ENCODE measurements around the gene TIPRL.
"Not testable (repeated sequence)": the region's sequence is repeated elsewhere in the genome, so short reads cannot be mapped to it uniquely, and the experiment has no call there.

The TIPRL gene

DNA sequence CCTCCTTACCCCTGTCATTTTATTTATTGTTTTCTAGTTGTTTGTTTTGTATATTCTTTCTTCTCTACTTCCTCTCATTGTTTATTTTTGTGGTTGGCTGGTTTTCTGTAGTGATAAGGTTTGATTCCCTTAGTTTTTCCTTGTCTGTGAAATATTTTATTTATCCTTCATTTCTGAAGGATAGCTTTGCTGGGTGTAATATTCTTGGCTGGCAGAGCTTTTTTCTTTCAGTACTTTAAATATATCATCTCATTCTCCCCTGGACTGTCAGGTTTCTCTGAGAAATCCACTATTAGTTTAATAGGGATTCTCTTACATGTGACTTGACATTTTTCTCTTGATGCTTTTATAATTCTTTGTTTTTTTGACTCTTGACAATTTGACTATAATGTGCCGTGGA, 18.8 kb upstream of the TIPRL start:
- no peak for FAIRE-seq

GRCh38 chr1:168161459-168161858, 17.3 kb upstream of the TIPRL start:
- FAIRE-seq = no peak

- FAIRE-seq = no peak
Measured at GRCh38 chr1:168163670-168164069, 15.1 kb upstream of the TIPRL start.

GRCh38 chr1:168164771-168165170, 14.0 kb upstream of the TIPRL start:
- FAIRE-seq = no peak

DNA sequence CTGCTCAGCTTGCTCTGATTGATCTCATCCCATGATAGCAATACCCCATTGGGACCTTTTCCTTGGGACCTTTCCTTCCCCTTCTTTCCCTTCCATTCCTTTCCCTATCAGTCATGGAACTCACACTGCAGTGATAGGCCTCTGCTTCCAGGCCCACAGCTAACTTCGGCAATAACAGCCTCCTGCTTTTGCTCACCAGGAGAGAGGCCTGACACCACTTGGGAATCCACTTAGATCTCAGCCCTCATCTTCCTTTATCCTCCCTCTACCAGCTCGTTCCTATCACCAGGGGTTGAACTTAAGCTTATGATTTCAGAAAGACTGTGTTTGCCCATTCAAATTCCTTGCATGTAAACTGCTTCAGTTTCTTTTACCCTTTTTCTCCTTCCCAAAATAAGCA, 11.0 kb upstream of the TIPRL start:
- FAIRE-seq = no peak

DNA sequence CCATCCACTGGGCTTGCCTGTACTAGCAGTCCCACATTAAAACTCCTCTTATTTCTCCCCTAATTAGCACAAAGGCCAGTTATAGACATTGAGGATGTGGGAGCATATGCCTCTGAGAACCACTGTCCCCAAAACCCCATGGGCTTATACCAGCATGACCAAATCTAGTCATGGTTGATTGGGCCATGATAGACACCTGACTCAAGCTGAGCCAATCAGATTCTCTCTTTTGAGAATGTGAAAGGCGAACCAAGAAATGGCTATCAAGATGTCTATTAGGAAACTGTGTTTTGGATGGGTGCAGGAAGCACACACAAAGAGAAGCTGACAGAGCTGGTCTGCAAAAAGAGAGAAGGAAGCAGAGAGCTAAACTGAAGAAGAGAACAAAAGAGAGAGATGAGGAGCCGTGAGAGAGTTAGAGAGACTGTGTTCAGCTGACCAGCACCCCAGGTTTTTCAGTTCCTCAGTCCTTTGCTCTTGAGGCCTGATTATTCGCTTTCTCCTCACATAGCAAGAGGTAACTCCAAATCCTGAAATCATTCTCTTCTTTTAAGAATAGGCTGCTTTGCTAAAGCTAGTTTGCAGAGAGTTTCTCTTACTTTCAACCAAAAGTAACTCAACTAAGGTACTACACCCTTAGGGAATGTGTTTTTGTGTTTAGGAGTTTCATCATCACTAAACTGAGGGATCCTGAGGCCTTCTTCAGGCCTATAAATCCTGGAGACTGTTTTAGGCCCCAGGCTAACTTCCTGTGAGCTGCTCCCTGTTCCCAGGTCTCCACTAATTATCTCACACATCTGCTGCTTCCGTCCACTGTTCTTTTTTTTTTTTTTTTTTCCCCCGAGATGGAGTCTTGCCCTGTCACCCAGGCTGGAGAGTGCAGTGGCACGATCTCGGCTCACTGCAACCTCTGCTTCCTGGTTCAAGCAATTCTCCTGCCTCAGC, 7.9 kb upstream of the TIPRL start:
- FAIRE-seq = no peak

DNA sequence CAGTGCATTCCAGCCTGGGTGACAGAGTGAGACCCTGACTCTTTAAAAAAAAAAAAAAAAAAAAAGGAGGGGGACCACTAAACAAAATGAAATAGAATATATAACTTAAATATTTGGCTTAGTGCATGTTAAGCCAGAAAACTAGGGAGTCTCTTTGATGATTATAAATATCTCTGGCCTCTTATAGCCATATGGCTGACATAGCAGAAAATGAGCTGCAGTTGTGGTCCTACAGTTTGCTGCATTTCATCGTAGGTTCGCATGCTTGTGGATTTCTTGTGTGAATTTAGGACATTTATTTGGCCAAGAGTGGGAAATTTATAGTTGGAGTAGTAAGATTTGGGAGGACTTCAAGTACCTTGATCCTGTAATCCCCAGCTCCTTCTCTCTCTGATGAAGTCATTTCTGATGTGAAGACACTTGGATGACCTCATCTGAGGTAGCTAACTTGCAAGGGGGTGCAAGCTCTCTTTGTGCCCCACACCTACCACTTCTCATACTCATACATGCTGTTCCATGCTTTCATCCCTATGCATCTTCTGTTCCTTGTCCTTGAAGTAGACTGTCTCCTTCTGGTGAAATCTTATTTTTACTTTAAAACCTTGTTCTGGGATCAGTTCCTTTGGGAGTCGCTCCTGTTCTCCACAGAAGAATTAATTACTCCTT, 6.4 kb upstream of the TIPRL start:
- FAIRE-seq = no peak

DNA sequence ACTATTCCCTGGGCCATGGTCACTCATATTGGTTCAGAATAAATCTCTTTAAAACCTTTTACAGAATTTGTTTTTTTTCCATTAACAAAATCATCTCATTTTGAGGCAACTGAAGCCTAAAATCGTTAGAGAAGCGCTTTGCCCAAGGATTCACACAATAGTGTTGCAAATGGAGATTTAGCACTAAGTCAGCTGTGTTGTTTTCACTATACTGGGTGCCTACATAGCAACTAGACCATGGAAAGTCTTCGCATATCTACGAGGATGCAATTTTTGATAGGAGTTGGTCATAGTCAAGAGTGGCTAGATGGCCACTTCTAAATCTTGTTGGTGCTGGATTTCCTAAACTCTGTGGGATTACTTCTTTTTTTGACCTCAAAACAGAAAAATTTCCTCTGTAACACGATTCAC, 530 bp upstream of the TIPRL start:
- no peak for FAIRE-seq

DNA sequence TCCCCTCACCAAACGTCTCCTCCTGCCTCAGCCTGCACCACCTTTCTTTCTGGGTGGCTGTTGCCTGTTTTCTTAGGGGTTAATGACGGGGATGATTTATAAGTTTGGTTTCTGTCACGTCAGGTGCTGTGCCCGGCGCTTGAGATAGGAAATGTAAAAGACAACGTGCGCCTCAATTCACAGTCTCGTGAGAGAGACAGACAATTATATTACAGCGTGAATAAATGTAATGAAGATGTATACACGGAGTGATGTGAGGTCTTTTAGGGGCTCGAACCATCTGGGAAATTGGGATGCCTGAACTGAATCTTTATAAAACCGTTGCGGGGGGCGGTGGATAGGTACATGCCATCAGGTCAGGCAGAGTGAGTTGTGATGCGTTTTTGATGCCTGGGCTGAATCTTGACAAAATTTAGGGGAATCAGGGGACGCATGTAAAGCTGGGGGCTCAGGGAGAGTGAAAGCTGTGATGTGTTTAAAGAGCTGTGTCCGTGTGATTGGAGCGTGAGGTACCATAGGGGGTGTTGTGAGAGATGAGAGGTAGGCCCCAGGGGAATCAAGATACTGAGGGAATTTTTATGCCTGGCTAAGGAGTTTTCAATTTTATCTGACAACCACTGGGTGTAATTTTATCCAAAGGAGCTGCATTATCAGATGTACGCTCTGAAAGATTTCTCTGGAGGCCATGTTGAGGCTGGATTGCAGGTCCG, 831 bp downstream of the TIPRL start:
- no peak for FAIRE-seq

DNA sequence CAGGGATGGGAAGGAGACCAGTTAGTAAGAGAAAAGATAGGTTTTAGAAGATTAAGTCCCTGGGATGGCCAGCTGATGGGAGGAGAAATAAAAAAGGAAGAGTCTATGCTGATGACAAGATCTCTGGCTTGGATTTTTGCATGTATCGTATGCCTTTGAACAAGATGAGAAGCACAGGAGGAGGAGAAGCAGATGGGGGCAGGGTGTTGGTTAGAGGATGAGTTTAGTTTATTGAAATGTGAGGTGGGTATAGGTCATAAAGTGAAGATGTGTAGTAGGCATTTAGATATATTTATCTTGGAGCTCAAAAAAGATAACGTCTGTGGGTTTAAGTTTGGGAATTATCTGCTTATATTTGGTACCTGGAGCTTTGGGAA, 1.4 kb downstream of the TIPRL start:
- FAIRE-seq = no peak

- FAIRE-seq = not testable (repeated sequence)
Measured at GRCh38 chr1:168181063-168181720, 2.4 kb downstream of the TIPRL start.

GRCh38 chr1:168187177-168187576, 8.4 kb downstream of the TIPRL start:
- no peak for FAIRE-seq

DNA sequence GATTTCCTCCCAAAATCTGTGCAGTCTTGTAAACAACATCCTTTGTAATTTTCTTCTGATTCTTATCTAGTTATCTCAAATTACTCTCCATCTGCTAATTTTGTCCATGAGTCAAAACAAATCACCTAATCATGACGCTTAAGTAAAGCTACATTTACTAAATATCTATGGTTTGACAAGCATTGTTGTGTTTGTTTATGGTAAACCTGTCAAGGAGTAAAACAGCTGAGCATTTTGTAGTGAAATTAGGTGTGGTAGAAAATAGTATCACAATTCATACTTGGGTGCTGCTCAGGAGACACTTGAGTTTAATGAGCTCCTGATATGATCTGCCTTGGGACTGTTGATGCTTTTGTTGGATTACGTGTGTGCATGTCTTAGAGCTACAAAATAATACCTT, 11.6 kb downstream of the TIPRL start:
- no peak for FAIRE-seq

DNA sequence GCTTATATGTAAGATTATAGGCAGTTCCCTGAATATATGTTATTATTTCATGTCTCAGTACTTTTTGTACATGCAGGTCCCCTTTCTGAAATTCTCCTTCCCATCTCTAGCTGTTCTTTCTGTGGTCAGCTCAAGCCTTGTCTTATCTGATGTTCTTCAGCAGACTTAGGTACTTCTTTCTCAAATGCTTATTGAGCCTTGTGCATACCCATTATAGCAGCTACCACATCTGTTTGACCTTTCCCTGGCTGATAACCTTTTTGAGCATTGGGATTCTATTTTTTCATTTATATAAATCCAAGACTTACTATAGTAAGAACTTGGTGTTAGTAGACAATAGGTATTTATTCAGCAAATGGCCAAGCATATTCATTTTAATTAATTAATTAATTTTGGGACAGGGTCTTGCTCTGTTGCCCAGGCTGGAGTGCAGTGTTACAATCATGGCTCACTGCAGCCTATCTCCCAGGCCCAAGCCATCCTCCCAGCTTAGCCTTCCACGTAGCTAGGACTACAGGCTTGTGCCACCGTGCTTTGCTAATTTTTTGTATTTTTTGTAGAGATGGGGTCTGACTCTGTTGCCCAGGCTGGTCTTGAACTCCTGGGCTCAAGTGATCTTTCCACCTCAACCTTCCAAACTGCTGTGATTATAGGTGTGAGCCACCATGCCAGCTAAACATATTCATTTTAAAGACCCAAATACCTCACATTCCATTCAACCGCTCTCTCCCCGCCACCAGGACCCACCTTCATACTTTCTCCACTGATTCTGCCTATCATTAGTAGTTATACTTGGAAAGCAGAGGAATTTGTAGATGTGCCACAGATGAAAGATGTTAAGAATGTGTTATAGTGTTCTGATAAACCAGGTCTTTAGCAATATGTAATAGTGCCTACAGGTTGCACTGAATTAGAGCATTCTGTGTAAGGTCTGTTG, 16.7 kb downstream of the TIPRL start:
- FAIRE-seq = no peak

GRCh38 chr1:168199056-168199455, 20.3 kb downstream of the TIPRL start:
- no peak for FAIRE-seq

DNA sequence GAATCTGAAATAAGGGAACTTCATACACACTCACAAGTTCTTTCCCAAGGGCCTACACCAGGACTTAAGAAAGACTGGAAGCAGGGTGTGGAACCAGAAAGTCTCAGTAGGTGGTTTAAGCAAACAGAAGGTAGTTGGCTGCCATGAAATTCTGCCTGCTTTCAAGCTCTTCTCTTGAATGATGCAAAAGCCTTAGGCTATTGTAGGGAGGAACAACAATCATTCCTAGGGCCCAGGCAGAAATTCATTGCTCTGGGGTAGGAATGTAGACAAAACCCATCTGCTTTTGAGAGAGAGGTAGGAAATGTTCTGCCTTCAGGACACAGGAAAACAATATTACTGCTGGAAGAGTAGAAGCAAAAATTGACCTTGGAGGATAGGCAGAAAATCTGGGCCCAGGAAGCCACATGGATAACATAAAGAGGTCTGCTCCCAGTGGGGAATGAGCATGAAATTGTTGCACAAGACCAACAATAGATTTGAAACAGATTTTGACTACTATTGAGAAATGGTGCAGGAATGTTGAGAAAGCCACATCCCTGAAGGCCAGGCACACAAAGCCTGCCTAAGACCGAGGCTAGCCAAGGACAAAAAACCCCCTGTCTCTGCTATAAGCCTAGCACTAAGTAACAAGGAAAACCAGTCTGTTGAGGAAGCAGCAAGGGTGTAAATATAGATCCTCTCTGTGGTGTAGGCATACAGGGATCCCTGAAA, 24.3 kb downstream of the TIPRL start:
- FAIRE-seq = no peak

GRCh38 chr1:168206111-168206510, 27.3 kb downstream of the TIPRL start:
- no peak for FAIRE-seq

DNA sequence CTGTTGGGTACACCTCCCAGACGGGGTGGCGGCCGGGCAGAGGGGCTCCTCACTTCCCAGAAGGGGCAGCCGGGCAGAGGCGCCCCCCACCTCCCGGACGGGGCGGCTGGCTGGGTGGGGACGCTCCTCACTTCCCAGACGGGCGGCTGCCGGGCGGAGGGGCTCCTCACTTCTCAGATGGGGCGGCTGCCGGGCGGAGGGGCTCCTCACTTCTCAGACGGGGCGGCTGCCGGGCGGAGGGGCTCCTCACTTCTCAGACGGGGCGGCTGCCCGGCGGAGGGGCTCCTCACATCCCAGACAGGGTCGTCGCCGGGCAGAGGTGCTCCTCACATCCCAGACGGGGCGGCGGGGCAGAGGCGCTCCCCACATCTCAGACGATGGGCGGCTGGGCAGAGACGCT, 28.9 kb downstream of the TIPRL start:
- not testable (repeated sequence) for FAIRE-seq

DNA sequence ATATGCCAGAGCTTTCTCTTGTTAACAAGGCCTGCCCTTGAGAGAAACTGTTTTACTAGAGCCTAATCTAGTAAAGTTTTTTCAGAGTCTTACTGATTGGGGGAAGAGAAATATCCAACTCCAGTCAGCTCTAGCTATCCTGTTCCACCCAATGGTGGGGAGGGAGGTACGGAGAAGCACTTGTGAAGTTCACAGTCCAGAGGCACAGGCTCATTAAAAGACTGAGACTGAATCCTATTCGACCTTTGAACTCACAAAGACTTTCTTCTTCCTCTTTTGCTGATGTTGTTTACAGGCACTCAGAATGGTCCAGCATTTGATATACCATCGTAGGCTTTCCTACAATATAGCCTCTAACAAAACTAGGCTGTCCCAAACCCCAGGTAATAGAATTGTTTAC, 31.6 kb downstream of the TIPRL start:
- FAIRE-seq = no peak

DNA sequence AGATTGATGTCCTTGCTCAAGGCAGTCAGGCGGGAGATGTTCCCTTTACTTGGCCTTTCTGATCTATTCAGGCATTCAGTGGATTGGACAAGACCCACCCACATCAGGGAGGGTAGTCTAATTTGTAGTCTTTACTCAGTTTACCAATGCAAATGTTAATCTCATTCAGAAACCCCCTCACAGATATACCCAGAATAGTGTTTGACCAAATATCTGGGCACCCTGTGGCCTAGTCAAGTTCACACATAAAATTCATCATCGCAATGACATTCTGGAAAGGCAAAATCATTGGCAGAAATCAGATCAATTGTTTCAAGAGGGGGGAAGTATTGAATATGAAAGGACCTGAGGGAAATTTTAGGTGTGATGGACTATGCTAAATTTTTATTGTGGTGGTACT, 34.6 kb downstream of the TIPRL start:
- no peak for FAIRE-seq

DNA sequence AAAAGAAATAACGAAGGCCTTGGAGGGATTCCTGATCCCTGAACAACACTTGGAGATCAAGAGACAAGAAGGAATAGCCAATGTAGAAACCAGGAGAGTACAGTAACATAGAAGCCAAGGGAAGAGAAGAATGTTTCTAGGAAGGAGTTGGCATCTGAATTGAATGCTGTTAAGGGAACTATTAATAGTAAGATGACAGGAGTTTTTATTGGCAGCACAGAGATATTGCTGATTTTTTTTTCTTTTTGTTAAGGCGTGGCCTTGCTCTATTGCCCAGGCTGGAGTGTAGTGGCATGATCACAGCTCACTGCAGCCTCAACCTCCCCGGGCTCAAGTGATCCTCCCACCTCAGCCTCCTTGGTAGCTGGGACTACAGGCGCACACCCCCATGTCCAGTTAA, 37.4 kb downstream of the TIPRL start:
- FAIRE-seq = no peak

Data from G401.6 (cell line).